ENCODE results near the gene CCAR1.

The CCAR1 gene

DNA sequence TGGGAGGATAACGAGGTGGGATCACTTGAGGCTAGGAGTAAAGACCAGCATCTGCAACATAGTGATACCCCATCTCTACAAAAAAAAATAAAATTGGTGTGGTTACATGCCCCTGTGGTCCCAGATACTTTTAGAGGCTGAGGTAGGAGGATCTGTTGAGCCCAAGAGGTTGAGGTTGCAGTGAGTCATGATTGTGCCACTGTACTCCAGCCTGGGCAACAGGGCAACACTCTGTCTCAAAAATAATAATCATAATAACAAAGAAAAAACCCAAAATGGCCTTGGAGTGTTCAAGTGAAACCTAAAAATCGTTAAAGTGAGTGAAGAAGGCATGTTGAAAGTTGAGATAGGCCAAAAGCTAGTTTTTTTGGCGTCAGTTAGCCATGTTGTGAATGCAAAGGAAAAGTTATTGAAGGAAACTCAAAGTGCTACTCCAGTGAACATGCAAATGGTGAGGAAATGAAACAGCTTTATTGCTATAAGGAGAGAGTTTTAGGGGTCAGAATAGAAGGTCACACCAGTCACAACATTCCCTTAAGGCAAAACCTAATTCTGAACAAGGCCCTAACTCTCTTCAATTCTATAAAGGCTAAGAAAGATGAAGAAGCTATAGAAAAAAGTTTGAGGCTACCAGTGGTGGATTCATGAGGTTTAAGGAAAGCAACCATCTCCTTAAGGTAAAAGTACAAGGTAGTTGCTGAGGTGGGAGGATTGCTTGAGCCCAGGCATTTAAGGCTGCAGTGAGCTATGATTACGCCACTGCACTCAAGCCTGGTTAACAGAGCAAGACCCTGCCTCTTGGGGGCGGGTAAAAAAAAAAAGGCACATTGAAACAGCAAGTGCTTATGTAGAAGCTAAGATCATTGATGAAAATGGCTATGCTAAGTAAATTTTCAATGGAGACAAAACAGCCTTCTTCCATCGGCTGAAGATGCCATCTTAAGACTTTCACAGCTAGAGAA lies 60.9 kb downstream of the CCAR1 start:
- no peak overlapping the region for H3K4me3 ChIP-seq (ENCODE audit: low read depth, low read length)
- TF ChIP-seq, protein P1, sequence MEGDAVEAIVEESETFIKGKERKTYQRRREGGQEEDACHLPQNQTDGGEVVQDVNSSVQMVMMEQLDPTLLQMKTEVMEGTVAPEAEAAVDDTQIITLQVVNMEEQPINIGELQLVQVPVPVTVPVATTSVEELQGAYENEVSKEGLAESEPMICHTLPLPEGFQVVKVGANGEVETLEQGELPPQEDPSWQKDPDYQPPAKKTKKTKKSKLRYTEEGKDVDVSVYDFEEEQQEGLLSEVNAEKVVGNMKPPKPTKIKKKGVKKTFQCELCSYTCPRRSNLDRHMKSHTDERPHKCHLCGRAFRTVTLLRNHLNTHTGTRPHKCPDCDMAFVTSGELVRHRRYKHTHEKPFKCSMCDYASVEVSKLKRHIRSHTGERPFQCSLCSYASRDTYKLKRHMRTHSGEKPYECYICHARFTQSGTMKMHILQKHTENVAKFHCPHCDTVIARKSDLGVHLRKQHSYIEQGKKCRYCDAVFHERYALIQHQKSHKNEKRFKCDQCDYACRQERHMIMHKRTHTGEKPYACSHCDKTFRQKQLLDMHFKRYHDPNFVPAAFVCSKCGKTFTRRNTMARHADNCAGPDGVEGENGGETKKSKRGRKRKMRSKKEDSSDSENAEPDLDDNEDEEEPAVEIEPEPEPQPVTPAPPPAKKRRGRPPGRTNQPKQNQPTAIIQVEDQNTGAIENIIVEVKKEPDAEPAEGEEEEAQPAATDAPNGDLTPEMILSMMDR (IDR thresholded peaks at IDR 0.05; ENCODE audit: low read depth, low read length), result no peak

DNA sequence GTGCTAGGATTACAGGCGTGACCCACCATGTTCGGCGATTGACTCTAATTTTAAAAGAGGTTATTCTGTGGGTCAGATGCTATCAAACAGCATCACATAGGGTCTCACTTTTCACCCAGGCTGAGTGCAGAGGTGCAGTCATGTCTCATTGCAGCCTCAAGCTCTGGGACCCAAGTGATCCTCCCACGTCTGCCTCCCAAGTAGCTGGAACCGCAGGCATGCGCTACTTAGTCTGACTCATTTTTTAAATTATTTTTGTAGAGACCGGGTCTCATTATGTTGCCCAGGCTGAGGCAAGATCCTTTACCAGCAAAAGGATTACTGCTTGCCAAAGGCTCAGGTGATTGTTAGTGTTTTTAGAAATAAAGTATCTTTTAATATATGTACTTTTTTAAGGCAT lies 63.4 kb downstream of the CCAR1 start:
- TF ChIP-seq, protein P1 (IDR thresholded peaks at IDR 0.05; ENCODE audit: low read depth, low read length), result no peak
- H3K4me3 ChIP-seq (ENCODE audit: low read depth, low read length), result no peak overlapping the region

GRCh38 chr10:68787813-68788212 lies 66.8 kb downstream of the CCAR1 start:
- TF ChIP-seq, protein P1 (IDR thresholded peaks at IDR 0.05; ENCODE audit: low read depth, low read length), result no peak
- H3K4me3 ChIP-seq (ENCODE audit: low read depth, low read length), result no peak overlapping the region

DNA sequence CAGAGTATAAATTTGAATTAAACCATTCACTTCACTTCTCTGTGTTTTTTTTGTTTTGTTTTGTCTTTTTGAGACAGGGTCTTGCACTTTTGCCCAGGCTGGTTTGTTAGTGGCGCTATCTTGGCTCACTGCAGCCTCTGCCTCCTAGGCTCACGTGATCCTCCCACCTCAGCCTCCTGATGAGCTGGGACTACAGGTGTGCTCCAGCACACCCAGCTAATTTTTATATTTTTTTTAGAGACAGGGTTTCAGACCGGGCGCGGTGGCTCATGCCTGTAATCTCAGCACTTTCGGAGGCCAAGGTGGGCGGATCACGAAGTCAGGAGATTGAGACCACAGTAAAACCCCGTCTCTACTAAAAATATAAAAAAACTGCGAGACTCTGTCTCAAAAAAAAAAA lies 69.4 kb downstream of the CCAR1 start:
- H3K4me3 ChIP-seq (ENCODE audit: low read depth, low read length), result no peak overlapping the region
- TF ChIP-seq, protein P1 (IDR thresholded peaks at IDR 0.05; ENCODE audit: low read depth, low read length), result no peak

DNA sequence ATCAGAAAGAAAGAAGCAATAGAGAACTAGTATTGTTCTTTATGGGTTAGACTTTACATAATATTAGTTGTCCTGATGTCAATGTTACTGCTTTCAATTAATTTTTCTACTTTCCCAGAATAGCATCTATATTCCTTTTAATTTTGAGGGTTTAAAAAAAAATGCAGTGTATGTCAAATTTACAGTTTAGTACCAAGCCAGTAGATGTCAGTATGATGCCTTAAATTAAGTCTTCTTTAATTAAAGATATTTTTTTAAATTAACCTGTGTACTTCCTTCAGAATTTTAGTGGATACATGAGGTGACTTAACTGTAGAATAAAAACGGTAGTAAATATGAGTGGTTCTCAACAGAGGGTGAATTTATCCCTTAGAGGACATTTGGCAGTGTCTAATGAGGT lies 71.1 kb downstream of the CCAR1 start:
- TF ChIP-seq, protein P1 (IDR thresholded peaks at IDR 0.05; ENCODE audit: low read depth, low read length), result no peak

DNA sequence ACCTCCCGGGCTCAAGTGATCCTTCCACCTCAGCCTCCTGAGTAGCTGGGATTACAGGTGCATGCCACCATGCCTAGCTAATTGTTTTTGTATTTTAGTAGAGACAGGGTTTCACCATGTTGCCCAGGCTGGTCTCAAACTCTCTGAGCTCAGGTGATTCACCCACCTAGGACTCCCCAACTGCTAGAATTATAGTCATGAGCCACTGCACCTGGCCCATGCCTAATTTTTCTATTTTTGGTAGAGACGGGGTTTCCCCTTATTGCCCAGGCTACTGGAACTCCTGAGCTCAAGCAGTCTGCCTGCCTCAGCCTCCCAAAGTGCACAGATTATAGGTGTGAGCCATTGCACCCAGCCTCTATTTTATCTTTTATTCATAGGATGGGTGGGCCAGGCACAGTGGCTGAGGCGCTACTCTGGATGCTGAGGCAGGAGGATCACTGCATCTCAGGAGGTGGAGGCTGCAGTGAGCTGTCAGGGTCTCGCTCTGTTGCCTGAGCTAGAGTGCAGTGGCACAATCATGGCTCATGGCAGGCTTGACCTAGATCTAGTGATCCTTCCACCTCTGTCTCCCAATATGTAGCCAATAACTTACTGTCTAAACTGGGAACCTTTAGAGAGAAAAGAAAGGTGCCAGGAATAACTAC lies 75.0 kb downstream of the CCAR1 start:
- TF ChIP-seq, protein P1 (IDR thresholded peaks at IDR 0.05; ENCODE audit: low read depth, low read length), result no peak
- H3K4me3 ChIP-seq (ENCODE audit: low read depth, low read length), result no peak overlapping the region

More for the DNA sequence above, 71.1 kb downstream of the CCAR1 start:
- no peak overlapping the region for H3K4me3 ChIP-seq (ENCODE audit: low read depth, low read length)

- H3K4me3 ChIP-seq (ENCODE audit: low read depth, low read length), result no peak overlapping the region
- TF ChIP-seq, protein P1 (IDR thresholded peaks at IDR 0.05; ENCODE audit: low read depth, low read length), result no peak
Measured at GRCh38 chr10:68796605-68797004, 75.6 kb downstream of the CCAR1 start.

All from WI38 (cell line).